Panc1 (cell line): ENCODE data around the gene FXR2.

ENCODE experiments used
- CTCF ChIP-seq: fragments of 450-650 bp; IDR thresholded peaks from 2 replicates; pipeline ENCODE4 v1.5.1; 2017; ENCODE audit warnings: mild to moderate bottlenecking
- POLR2AphosphoS5 ChIP-seq: IDR thresholded peaks from 2 replicates; pipeline ENCODE4 v1.6.1; 2012; ENCODE audit warnings: mild to moderate bottlenecking, low read depth, low read length, moderate library complexity
- REST ChIP-seq, 2 experiments: IDR thresholded peaks; 2 replicates each; pipeline ENCODE4 v1.6.1; 2011 to 2012; ENCODE audit warnings: low read depth in 2 of 2, control low read depth in 1 of 2, low read length in 1 of 2, mild to moderate bottlenecking in 1 of 2, moderate library complexity in 1 of 2; ENCODE audit not compliant: insufficient read depth in 1 of 2

- TF ChIP-seq CTCF, result no peak
- TF ChIP-seq POLR2AphosphoS5, result no peak
- TF ChIP-seq REST (IDR thresholded peaks at IDR 0.05; ENCODE audit: insufficient read depth in 1 of 2, low read depth in 2 of 2, low read length in 1 of 2), result no peak
Observed at GRCh38 chr17:7646457-7646856, 31.8 kb upstream of the FXR2 start.
